ENCODE measurements around the gene SLC16A5.

DNA sequence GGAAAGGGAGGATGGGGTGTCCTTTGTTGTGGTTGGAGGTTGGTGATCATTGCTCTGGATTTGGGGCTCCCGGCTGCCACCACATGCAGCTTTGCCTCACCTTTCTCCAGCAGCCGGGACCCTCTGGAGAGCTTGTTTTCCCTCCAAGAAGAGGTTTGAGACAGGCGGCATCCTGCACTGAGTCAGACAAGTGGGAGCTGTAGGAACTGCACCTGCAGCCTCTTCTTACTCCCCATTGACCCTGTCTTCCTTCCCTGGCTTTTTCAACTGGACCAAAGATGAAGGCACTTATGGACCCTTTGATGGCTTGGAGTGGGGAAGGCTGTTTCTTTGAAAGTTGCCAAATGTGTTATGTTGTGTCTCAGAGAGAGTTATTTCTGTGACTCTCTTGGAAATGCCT lies 24.1 kb upstream of the SLC16A5 start:
- no peak for TF ChIP-seq CTCF (IDR thresholded peaks at IDR 0.05 in 2 of 3, conservative IDR thresholded peaks at IDR 0.05 in 1 of 3; ENCODE audit: control insufficient read depth in 2 of 3, extremely low read depth in 1 of 3, insufficient read depth in 1 of 3, low read depth in 3 of 3, low read length in 3 of 3)
- no peak for TF ChIP-seq POLR2A (IDR thresholded peaks at IDR 0.05; ENCODE audit: low read depth, low read length)
- TF ChIP-seq TAF1 (IDR thresholded peaks at IDR 0.05; ENCODE audit: borderline replicate concordance, low read depth, low read length): no peak
